Measurements from ENCODE around the gene SLC29A4.
"Not testable (repeated sequence)": the region's sequence is repeated elsewhere in the genome, so short reads cannot be mapped to it uniquely, and the experiment has no call there.

The SLC29A4 gene

DNA sequence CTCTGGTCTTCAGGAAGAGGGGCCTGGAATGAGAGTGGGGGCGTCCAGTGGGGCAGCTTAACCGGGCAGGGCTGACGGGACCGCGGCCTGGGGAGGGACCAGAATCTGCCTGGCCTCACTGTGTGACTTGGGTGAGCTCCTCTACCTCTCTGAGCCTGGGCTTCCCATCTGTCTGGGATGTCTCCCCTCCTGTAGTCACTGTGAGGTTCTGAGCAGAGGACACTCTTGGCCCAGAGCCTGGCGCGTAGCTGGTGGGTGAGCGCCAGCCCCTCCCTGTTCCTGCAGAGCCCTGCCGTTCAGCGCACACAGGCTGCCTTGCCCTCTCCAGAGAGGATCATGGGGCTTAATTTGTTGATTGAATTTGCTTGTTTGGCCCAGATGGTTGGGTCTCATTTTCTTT, 7.2 kb upstream of the SLC29A4 start:
- DNase-seq: not testable (repeated sequence)

DNA sequence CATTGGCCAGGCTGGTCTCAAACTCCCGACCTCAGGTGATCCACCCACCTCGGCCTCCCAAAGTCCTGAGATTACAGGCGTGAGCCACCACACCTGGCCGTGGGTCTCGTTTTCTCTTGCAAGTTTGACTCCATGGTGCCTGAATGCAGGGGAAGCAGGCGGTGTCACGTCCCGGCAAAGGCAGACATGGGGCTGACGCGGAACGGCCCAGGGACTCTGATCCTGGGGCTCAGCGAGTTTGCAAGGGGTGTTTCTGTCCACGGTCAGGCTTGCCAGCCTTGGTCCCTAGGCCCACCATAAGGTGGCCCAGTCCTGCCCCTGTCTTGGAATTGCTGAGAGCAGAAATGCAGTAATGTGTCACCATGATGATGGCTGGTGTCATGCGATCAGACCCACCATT, 6.6 kb upstream of the SLC29A4 start:
- not testable (repeated sequence) for DNase-seq

GRCh38 chr7:5276611-5277010, 6.1 kb upstream of the SLC29A4 start:
- no peak for DNase-seq

DNA sequence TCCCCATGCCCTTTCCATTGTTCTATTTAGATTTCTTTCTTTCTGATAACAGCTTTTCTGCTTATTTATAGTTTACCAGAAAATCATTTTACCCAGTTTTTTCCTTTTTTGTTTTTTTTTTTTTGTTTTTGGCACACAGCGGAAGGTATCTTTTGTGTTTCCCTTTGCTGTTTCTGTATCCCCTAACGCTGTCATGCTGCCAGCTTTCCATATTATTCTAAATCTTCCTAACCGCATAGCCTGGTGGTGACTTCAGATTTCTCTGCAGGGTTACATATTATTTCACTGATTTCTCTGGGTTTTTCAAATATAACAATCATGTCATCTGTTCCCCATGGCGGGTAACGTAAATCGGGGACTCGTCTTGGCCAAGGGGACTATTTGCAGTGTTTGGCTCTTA, 4.0 kb upstream of the SLC29A4 start:
- DNase-seq: no peak

DNA sequence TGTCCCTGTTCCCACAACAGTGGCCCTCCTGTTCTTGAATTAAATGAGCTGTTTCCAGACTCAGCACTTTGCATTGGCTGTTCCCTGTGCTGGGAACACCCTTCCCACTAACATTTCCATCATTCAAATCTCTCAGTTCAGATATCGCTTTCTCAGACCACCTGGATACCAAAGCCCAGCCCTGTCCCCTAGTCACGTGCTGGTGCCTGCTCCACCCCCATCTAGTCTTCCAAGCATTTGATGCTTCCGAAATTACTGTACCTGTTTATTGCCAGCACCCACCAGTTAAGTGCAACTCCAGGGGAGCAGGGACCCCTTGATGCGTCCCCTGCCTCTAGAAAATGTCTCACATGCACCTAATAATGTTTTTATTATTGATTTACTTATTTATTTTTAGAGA, 3.0 kb upstream of the SLC29A4 start:
- DNase-seq: no peak

GRCh38 chr7:5281598-5282500, 894 bp upstream of the SLC29A4 start:
- not testable (repeated sequence) for DNase-seq

GRCh38 chr7:5283421-5284303, 919 bp downstream of the SLC29A4 start:
- DNase-seq: no peak

DNA sequence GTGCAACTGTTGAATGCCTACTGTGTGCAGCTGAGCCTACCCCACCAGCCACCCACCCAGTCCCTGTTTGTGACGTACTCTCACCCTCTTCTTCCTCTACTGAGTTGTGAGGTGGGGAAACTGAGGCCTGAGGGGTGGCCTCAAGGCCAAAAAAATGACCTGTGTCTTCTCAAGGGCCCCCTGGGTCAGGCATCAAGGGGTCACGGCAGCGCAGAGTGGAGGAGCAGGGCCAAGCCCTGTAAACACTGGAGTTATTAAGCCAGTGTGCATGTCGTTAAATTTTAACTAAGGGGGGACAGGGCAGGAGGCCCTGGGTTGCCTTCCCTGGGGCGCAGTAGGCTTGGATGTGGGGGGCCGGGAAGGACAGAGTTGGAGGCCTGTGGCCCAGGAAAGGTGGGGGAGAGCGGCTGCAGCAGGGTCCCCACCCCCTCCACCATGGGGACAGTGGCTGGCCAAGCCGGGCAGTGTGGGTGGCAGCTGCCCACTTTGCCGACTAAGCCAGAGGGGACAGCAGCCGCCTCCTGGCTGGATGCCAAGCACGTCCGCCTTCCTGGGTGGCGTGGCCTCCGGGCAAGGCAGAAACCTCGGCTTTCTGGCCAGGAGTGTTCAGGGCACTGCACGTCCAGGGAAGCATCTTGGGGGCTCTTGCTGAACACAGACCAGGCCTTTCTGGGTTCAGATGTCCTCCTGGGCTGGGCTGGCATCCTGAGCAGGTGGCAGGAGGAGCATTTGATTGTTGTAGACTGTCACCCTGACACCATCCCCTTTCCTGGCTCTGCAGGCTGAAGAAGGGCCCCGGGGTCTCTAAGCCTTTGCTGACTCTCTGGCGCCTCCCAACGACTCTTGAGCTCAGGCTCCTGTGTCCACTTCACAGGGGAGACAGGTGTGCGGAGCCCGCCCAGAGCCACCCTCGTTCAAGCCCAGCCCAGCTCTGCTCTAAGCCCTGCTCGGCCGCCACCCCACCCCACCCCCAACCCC, 1.9 kb downstream of the SLC29A4 start:
- DNase-seq: no peak

- DNase-seq: no peak
Observed at GRCh38 chr7:5286933-5287332, 4.2 kb downstream of the SLC29A4 start.

DNA sequence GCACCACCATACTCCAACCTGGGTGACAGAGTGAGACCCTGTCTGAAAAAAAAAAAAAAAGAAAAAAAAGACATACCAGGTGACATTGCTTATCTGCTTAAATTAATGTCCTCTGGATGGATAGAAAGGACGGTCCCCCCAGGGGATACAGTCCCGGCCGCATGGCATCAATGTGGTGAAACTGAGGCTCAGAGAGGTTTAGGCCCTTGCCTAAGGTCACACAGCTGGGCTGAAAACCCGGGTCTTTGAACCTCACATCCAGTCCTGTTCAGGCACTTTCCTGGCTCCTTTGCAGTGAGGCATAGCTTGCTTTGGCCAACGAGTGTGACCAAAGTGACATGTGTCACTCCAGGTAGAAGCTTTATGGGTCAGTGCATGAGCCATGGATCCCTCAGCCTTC, 4.6 kb downstream of the SLC29A4 start:
- DNase-seq: not testable (repeated sequence)

DNA sequence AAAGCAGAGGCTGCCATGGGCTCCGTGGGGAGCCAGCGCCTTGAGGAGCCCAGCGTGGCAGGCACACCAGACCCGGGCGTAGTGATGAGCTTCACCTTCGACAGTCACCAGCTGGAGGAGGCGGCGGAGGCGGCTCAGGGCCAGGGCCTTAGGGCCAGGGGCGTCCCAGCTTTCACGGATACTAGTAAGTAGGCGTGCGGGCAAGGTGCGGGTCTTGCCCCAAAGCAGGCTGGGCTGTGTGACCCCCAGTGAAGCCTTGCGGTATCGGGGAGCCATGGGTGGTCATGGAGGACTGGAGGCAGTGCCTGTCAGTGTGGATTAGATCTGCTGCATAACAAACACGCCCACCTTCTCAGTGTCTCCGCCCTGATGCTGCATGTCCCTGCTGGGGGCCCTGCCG, 5.1 kb downstream of the SLC29A4 start:
- DNase-seq: no peak

- not testable (repeated sequence) for DNase-seq
Observed at GRCh38 chr7:5288560-5288959, 5.8 kb downstream of the SLC29A4 start.

DNA sequence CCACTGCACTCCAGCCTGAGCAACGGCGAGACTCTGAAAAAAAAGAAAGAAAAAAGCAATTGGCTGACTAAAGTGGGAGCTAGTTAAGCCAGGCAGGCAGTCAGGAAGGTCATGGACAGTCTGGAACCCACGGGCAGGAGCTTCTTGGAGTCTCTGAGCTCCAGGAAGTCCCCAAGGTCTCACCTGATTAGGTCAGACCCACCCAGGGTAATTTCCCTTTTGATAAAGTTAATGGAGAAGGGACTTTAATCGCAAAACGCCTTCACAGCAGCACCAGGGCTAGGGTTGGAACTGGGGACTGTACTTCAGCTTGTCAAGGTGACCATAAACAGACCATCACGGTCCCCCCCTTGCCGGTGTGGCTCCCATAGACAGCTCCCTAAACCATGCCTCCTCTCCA, 6.6 kb downstream of the SLC29A4 start:
- no peak for DNase-seq

DNA sequence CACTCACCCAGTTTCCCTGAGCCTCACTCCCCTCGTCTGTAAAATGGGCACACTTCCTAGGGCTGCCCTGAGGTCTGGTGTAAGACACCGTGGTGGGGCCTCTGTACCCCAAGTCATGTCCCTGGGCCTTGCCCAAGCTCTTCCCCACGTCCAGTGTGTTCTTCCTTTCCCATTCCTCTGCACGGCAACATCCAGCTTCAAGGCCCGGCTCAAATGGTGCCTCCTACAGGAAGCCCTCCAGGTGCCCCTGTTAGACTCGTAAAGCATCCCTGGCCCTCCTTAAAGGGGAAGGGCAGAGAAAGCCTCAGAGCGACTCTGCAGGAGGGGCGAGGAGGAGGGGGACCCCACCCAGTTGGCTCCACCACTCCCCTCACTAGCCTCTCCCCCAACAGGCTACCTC, 8.6 kb downstream of the SLC29A4 start:
- DNase-seq: no peak

- DNase-seq: not testable (repeated sequence)
Observed at GRCh38 chr7:5291711-5292335, 9.1 kb downstream of the SLC29A4 start.

GRCh38 chr7:5294169-5294987, 11.6 kb downstream of the SLC29A4 start:
- no peak for DNase-seq

- no peak for DNase-seq
Observed at GRCh38 chr7:5295039-5296014, 12.6 kb downstream of the SLC29A4 start.

DNA sequence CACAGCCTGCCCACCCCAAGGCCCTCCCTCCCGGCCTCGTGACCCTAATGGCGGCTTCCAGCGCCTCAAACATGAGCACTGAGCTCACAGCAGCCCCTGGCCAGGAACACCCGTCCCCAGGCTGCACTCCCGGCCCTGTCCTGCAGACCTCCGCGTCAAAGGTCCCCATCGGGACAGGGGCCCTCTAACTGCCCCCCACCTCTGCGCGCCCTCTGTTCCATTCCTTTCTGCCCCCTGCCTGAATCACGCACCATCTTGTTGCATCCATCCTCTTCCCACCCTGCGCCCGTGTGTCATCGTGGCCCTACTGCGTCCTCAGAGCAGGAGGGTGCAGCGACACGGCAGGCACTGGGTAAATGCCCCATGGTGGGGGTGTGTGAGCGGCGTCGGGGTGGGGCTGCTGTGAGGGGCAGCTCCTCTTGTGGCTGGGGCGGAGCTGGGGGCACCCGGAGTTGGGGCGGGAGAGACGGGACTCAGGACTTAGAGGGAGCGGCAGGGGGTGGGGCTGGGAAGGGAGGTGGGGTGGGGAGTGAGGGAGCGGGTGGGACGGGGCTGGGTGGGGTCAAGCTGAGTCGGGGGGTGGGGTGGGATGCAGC, 13.4 kb downstream of the SLC29A4 start:
- DNase-seq: peak; percentile 71

DNA sequence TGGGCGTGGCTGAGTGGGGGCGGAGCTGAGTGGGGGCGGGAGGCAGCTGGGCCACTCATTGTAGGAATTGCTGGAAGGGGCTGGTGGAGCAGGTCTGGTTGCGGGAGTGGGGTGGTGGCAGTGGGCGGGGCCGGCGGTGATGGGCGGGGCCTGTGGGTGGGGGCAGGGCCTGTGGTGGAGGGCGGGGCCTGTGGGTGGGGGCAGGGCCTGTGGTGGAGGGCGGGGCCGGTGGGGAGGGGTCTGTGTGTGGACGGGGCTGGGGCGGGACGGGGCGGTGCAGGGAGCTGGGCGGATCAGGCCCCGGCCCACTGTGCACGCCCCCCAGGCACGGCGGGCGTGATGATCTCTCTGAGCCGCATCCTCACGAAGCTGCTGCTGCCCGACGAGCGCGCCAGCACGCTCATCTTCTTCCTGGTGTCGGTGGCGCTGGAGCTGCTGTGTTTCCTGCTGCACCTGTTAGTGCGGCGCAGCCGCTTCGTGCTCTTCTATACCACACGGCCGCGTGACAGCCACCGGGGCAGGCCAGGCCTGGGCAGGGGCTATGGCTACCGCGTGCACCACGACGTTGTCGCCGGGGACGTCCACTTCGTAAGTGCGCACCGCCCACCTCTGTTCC, 14.0 kb downstream of the SLC29A4 start:
- peak; percentile 89 for DNase-seq
